ENCODE data around the gene KIFAP3.
"Not testable (repeated sequence)": the region's sequence is repeated elsewhere in the genome, so short reads cannot be mapped to it uniquely, and the experiment has no call there.

Gene KIFAP3

GRCh38 chr1:169882039-169882511 lies 192.4 kb downstream of the KIFAP3 start:
- DNase-seq, result no peak

- DNase-seq, result no peak
Measured at GRCh38 chr1:169879034-169879840, 195.3 kb downstream of the KIFAP3 start.

- DNase-seq, result no peak
Measured at GRCh38 chr1:169878498-169878897, 196.0 kb downstream of the KIFAP3 start.

GRCh38 chr1:169877800-169878491 lies 196.5 kb downstream of the KIFAP3 start:
- DNase-seq, result no peak

- no peak for DNase-seq
Measured at GRCh38 chr1:169874229-169874628, 200.3 kb downstream of the KIFAP3 start.

GRCh38 chr1:169873582-169874199 lies 200.8 kb downstream of the KIFAP3 start:
- DNase-seq, result no peak

GRCh38 chr1:169872906-169873305 lies 201.6 kb downstream of the KIFAP3 start:
- DNase-seq, result no peak

- DNase-seq, result not testable (repeated sequence)
Measured at GRCh38 chr1:169871988-169872387, 202.5 kb downstream of the KIFAP3 start.
